Activated CD4-positive, alpha-beta T cell treated with anti-CD3 and anti-CD28 coated beads for 36 hours (primary cell): ENCODE results near the gene MYADML2. TPM values are rescaled to one million over a fixed set of nuclear protein-coding genes. Genes with fewer than 3 reads are reported as not detected.
A peak's percentile ranks its signal among the peaks of the same experiment; 100 is the strongest.

ENCODE experiments used
- ATAC-seq: fragments of 200-7000 bp; cut with Tn5 transposase; one replicate; pipeline ENCODE4 v1.10.0; 2021; ENCODE audit warnings: mild to moderate bottlenecking, moderate library complexity
- CTCF ChIA-PET: fragments of 350-600 bp; sonication (Branson Sonifier 250); formaldehyde crosslinking; loops from one replicate; lab custom pipeline; 2021; ENCODE audit warnings: antibody characterized with exemption; lab: Charles Lee
- POLR2A ChIA-PET: fragments of 350-600 bp; sonication (Branson Sonifier 250); formaldehyde crosslinking; loops from one replicate; lab custom pipeline; 2021; ENCODE audit warnings: antibody characterized with exemption, inconsistent platforms; lab: Charles Lee
- DNase-seq: peaks from one replicate; pipeline ENCODE4 v3.0.0-alpha.2; 2020
- H3K27ac Mint-ChIP-seq: one replicate; pipeline ENCODE4 v1.8.0; 2021; ENCODE audit warnings: mixed read lengths
- H3K27me3 Mint-ChIP-seq: one replicate; pipeline ENCODE4 v1.8.0; 2021; ENCODE audit warnings: mixed read lengths
- H3K36me3 Mint-ChIP-seq: one replicate; pipeline ENCODE4 v1.8.0; 2021; ENCODE audit warnings: low read depth, mixed read lengths
- H3K4me1 Mint-ChIP-seq: one replicate; pipeline ENCODE4 v1.8.0; 2021; ENCODE audit warnings: mixed read lengths
- H3K4me3 Mint-ChIP-seq: one replicate; pipeline ENCODE4 v1.8.0; 2021; ENCODE audit warnings: mild to moderate bottlenecking, moderate library complexity, mixed read lengths
- H3K9me3 Mint-ChIP-seq: one replicate; pipeline ENCODE4 v1.8.0; 2021; ENCODE audit warnings: low read depth, mixed read lengths
- intact Hi-C, 2 experiments: fragments of 100-400 bp; cut with DNase I in 1 of 2; cut with micrococcal nuclease in 1 of 2; formaldehyde crosslinking; loops; one replicate each; pipeline versions ENCODE4 v1.14.2 to v1.15.1; 2022 to 2024; cut with DNase I, micrococcal nuclease
- total RNA-seq, 2 experiments: library from RNA; stranded (reverse); gene quantifications; one replicate each; pipeline ENCODE4 v1.2.3, GENCODE V29; 2021

The MYADML2 gene
- total RNA-seq, 2 experiments from 2014 or later = not detected

GRCh38 chr17:81926451-81927151, 20.4 kb downstream of the MYADML2 start:
- DNase-seq (peak; percentile 81), ATAC-seq (peak; percentile 42)
- POLR2A ChIA-PET = interaction anchor here (1.0 to 1.6 kb wide), 2 partner anchors 9 to 53 kb away, joined by 3 to 4 read pairs; no protein-coding TSS in a partner anchor
- CTCF ChIA-PET = interaction anchor here (0.6 to 1.4 kb wide), 3 partner anchors 12 to 93 kb away, joined by 3 to 4 read pairs (median 3); no protein-coding TSS in a partner anchor
- Mint-ChIP-seq H3K27me3 (peaks cover 2% of the 10 kb centered on the region), H3K27ac (peak overlapping the region; percentile 85), H3K36me3 (peaks cover 8% of the 10 kb centered on the region), H3K9me3 (no peaks in the 10 kb centered on the region), H3K4me1 (peaks cover 32% of the 10 kb centered on the region), H3K4me3 (peak overlapping the region; percentile 85)
- intact Hi-C loops = loop anchor here (1.0 to 10.0 kb wide), 12 partner anchors 8 to 368 kb away; partner anchors contain the start of genes PCYT2 (in 2 of the 2), ALYREF (in 1 of the 2), ANAPC11 (in 1 of the 2) and ARHGDIA (in 1 of the 2)

- peaks cover 30% of the 10 kb centered on the region for H3K4me1 Mint-ChIP-seq
- ATAC-seq (peak; percentile 22), DNase-seq (no peak)
- peak overlapping the region; percentile 85 for H3K27ac Mint-ChIP-seq
- H3K9me3 Mint-ChIP-seq = no peaks in the 10 kb centered on the region
- ChIA-PET CTCF (interaction anchor here (0.6 to 1.4 kb wide), 4 partner anchors 12 to 105 kb away, joined by 3 to 4 read pairs (median 3); no protein-coding TSS in a partner anchor), POLR2A (no interaction called here)
- H3K4me3 Mint-ChIP-seq = peak overlapping the region; percentile 85
- peaks cover 11% of the 10 kb centered on the region for H3K36me3 Mint-ChIP-seq
- intact Hi-C loops = loop anchor here (1.0 to 10.0 kb wide), 6 partner anchors 15 to 369 kb away; partner anchors contain the start of genes ALYREF (in 1 of the 2), ANAPC11 (in 1 of the 2), ARHGDIA (in 1 of the 2) and ASPSCR1 (in 1 of the 2)
- H3K27me3 Mint-ChIP-seq = peaks cover 2% of the 10 kb centered on the region
Measured at GRCh38 chr17:81925860-81926450, 21.1 kb downstream of the MYADML2 start.

GRCh38 chr17:81924557-81925532, 22.2 kb downstream of the MYADML2 start:
- CTCF ChIA-PET = interaction anchor here (0.6 to 2.1 kb wide), 4 partner anchors 12 to 192 kb away, joined by 3 to 8 read pairs (median 3); partner anchors contain the start of gene NOTUM
- intact Hi-C loops = loop anchor here (5.0 to 10.0 kb wide), 2 partner anchors 33 to 370 kb away; partner anchors contain the start of genes ALYREF (in 1 of the 2) and ANAPC11 (in 1 of the 2)
- no peaks in the 10 kb centered on the region for H3K9me3 Mint-ChIP-seq

GRCh38 chr17:81923302-81924260, 23.5 kb downstream of the MYADML2 start:
- H3K4me1 Mint-ChIP-seq = peaks cover 31% of the 10 kb centered on the region
- no peak overlapping the region for H3K27ac Mint-ChIP-seq
- peaks cover 9% of the 10 kb centered on the region for H3K36me3 Mint-ChIP-seq
- ChIA-PET CTCF (interaction anchor here (0.6 to 2.1 kb wide), 3 partner anchors 11 to 596 kb away, joined by 3 to 8 read pairs (median 3); partner anchors contain the start of gene NOTUM), POLR2A (interaction anchor here (0.5 kb wide), 1 partner anchor 12 kb away, joined by 4 read pairs; no protein-coding TSS in a partner anchor)
- intact Hi-C loops = loop anchor here in 1 of 2 experiments (10.0 kb wide), 1 partner anchor 371 kb away; no protein-coding TSS in a partner anchor
- no peaks in the 10 kb centered on the region for H3K27me3 Mint-ChIP-seq
- DNase-seq (peak; percentile 49), ATAC-seq (no peak)
- H3K4me3 Mint-ChIP-seq = no peak overlapping the region
- H3K9me3 Mint-ChIP-seq = no peaks in the 10 kb centered on the region

More at GRCh38 chr17:81924557-81925532, 22.2 kb downstream of the MYADML2 start:
- Mint-ChIP-seq H3K27me3 (peaks cover 2% of the 10 kb centered on the region), H3K4me3 (peak overlapping the region; percentile 85), H3K27ac (peak overlapping the region; percentile 67), H3K36me3 (peaks cover 9% of the 10 kb centered on the region), H3K4me1 (peaks cover 27% of the 10 kb centered on the region)
- POLR2A ChIA-PET = no interaction called here
- no peak for ATAC-seq
- DNase-seq = peak; percentile 54

- no peak for ATAC-seq
- Mint-ChIP-seq H3K4me1 (peaks cover 35% of the 10 kb centered on the region), H3K36me3 (peaks cover 10% of the 10 kb centered on the region), H3K9me3 (no peaks in the 10 kb centered on the region), H3K27me3 (no peaks in the 10 kb centered on the region), H3K4me3 (no peak overlapping the region), H3K27ac (no peak overlapping the region)
- intact Hi-C loops = loop anchor here in 1 of 2 experiments (10.0 kb wide), 1 partner anchor 372 kb away; no protein-coding TSS in a partner anchor
- ChIA-PET CTCF (no interaction called here), POLR2A (interaction anchor here (0.5 kb wide), 1 partner anchor 39 kb away, joined by 3 read pairs; no protein-coding TSS in a partner anchor)
- no peak for DNase-seq
Measured at GRCh38 chr17:81922566-81923301, 24.3 kb downstream of the MYADML2 start.

- ChIA-PET CTCF (interaction anchor here (0.6 to 0.7 kb wide), 2 partner anchors 321 to 325 kb away, joined by 3 read pairs; no protein-coding TSS in a partner anchor), POLR2A (interaction anchor here (0.5 kb wide), 1 partner anchor 39 kb away, joined by 3 read pairs; no protein-coding TSS in a partner anchor)
- Mint-ChIP-seq H3K4me3 (no peak overlapping the region), H3K27ac (no peak overlapping the region), H3K36me3 (peaks cover 14% of the 10 kb centered on the region), H3K9me3 (no peaks in the 10 kb centered on the region), H3K27me3 (no peaks in the 10 kb centered on the region), H3K4me1 (peaks cover 38% of the 10 kb centered on the region)
- intact Hi-C loops = loop anchor here in 1 of 2 experiments (10.0 kb wide), 1 partner anchor 373 kb away; no protein-coding TSS in a partner anchor
- no peak for ATAC-seq
- DNase-seq = no peak
Measured at GRCh38 chr17:81921996-81922565, 25.0 kb downstream of the MYADML2 start.

GRCh38 chr17:81921537-81921862, 25.5 kb downstream of the MYADML2 start:
- Mint-ChIP-seq H3K9me3 (no peaks in the 10 kb centered on the region), H3K4me1 (peaks cover 43% of the 10 kb centered on the region), H3K36me3 (peaks cover 18% of the 10 kb centered on the region), H3K4me3 (no peak overlapping the region), H3K27ac (no peak overlapping the region), H3K27me3 (no peaks in the 10 kb centered on the region)
- ATAC-seq = no peak
- DNase-seq = no peak
- intact Hi-C loops = loop anchor here in 1 of 2 experiments (10.0 kb wide), 1 partner anchor 373 kb away; no protein-coding TSS in a partner anchor
- CTCF ChIA-PET = interaction anchor here (0.7 kb wide), 1 partner anchor 325 kb away, joined by 3 read pairs; no protein-coding TSS in a partner anchor
- POLR2A ChIA-PET = no interaction called here

GRCh38 chr17:81920612-81921536, 26.2 kb downstream of the MYADML2 start:
- Mint-ChIP-seq H3K9me3 (no peaks in the 10 kb centered on the region), H3K27ac (no peak overlapping the region), H3K4me3 (no peak overlapping the region), H3K27me3 (no peaks in the 10 kb centered on the region), H3K36me3 (peaks cover 22% of the 10 kb centered on the region), H3K4me1 (peaks cover 40% of the 10 kb centered on the region)
- POLR2A ChIA-PET = no interaction called here
- DNase-seq = no peak
- no peak for ATAC-seq
- CTCF ChIA-PET = interaction anchor here (0.7 kb wide), 1 partner anchor 324 kb away, joined by 3 read pairs; no protein-coding TSS in a partner anchor
- intact Hi-C loops = loop anchor here in 1 of 2 experiments (10.0 kb wide), 1 partner anchor 374 kb away; no protein-coding TSS in a partner anchor
